ENCODE data around the gene ZNF343. TPM values are rescaled to one million over a fixed set of nuclear protein-coding genes. Genes with fewer than 3 reads are reported as not detected.
A peak's percentile ranks its signal among the peaks of the same experiment; 100 is the strongest.

Gene ZNF343
- 9.1 and 13.5 TPM in 2 replicates for total RNA-seq (2014; rRNA removed; shearing (Covaris generic); ENCODE audit: low replicate concordance)

DNA sequence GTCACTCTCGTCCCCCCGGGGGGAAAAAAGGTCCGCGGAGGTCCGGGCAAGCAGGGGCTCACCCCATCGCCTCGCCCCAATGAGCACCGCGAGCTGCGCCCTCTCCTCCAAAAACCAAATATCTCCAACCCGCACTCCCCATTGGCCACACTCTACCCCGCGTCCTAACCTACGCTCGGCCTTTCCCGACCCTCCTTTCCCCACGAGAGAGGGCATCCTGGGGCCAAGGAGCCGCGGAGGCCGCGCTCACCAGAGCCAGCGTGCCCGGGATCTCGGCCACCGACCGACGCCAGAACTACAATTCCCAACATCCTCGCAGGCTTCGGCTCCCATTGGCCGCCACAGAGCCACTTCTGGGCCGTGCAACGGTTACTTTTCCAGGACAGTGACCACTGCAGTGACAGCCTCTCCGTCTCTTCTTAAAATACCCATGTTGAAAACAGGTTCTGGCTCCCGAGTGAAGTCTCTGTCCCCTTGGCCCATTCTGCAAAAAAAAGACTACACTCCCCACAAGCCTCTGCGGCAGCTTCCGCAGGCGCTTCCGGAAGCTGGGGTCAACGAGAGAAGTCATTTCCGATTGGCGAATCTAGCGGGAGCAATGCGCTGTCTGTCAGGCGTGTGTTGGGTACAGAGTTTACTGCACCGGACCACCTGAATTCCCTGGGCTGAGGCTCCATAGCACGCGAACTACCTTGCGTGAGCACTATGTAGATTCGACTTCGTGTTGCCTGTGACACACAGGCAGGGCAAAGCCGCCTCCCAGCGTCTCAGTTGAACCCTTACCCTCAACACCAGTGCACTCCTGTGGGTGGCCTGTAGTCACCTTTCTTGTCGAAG lies at the start of gene ZNF343:
TSS of gene ZNF343 (minus strand) at position 285 of the 837 bp plus-strand sequence. CDS start 15,020 bp downstream, outside the sequence.
- Histone ChIP-seq H3K4me1 (ENCODE audit: low read length) (peaks cover 18% of the 10 kb centered on the region), H3K4me3 (ENCODE audit: low read length) (peak within 1 kb of the TSS; percentile 89), H3K27ac (ENCODE audit: low read length) (peak within 1 kb of the TSS; percentile 43; the same call in 1 of the 2 replicates), H3K79me2 (ENCODE audit: low read length) (peaks cover 25% of the 10 kb centered on the region), H3K27me3 (ENCODE audit: low read length) (no peaks in the 10 kb centered on the region), H2AFZ (ENCODE audit: low read length) (peak within 1 kb of the TSS; percentile 92), H3K4me2 (ENCODE audit: low read depth, low read length, poor library complexity, severe bottlenecking) (peak within 1 kb of the TSS; percentile 88), H3K9me2 (replicated peaks; ENCODE audit: insufficient read depth, low read length) (no peaks in the 10 kb centered on the region), H4K20me1 (ENCODE audit: insufficient read depth, low read depth, low read length) (no peaks in the 10 kb centered on the region), H3K9ac (ENCODE audit: low read length) (peak within 1 kb of the TSS; percentile 84), H3K9me3 (ENCODE audit: low read length) (no peaks in the 10 kb centered on the region), H3K36me3 (ENCODE audit: insufficient read depth, low read length) (no peaks in the 10 kb centered on the region)
- DNase-seq = peak; percentile 94

DNA sequence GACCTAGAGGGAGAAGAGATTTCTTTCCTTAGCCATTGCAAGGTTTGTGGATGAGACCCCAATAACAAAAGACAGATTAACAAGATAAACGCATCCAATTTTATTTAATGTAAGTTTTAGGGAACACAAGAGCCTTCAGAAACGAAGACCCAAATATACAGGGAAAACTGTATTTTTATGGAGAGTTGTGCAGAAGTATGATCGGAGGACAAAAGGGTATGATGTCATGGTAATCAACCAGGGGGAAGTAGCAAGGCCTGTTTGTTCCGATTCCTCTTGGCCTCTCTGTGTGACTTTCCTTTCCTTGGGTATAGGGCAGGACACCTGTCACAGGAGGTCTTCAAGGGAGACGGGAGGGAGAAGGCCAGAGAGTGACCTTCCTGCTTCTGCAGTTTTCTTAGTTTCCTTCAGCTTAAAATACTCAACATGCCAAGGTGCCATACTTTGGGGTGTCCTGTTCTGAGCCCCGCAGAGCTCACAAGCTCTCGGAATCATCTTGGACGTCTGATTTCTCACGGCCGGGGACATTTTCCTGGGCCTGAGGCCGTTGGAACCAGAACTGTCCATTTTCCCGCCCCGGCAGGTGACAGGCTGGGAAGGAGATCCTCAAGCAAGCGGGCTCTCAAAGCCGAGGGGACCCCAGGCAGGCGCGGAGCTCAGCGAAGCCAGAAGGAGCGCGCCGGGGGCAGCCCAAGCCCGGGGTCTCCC lies 49.3 kb upstream of the ZNF343 start:
- no peak overlapping the region for H3K4me3 ChIP-seq (ENCODE audit: low read length)
- no peak overlapping the region for H3K9ac ChIP-seq (ENCODE audit: low read length)
- H3K36me3 ChIP-seq (ENCODE audit: insufficient read depth, low read length) = no peaks in the 10 kb centered on the region
- H3K9me2 ChIP-seq (replicated peaks; ENCODE audit: insufficient read depth, low read length) = no peaks in the 10 kb centered on the region
- no peak overlapping the region for H3K4me2 ChIP-seq (ENCODE audit: low read depth, low read length, poor library complexity, severe bottlenecking)
- no peak overlapping the region for H3K27ac ChIP-seq (ENCODE audit: low read length)
- H3K4me1 ChIP-seq (ENCODE audit: low read length) = no peaks in the 10 kb centered on the region
- no peaks in the 10 kb centered on the region for H3K27me3 ChIP-seq (ENCODE audit: low read length)
- H3K9me3 ChIP-seq (ENCODE audit: low read length) = no peaks in the 10 kb centered on the region
- DNase-seq = no peak
- H2AFZ ChIP-seq (ENCODE audit: low read length) = no peak overlapping the region
- H4K20me1 ChIP-seq (ENCODE audit: insufficient read depth, low read depth, low read length) = no peaks in the 10 kb centered on the region
- H3K79me2 ChIP-seq (ENCODE audit: low read length) = no peaks in the 10 kb centered on the region

DNA sequence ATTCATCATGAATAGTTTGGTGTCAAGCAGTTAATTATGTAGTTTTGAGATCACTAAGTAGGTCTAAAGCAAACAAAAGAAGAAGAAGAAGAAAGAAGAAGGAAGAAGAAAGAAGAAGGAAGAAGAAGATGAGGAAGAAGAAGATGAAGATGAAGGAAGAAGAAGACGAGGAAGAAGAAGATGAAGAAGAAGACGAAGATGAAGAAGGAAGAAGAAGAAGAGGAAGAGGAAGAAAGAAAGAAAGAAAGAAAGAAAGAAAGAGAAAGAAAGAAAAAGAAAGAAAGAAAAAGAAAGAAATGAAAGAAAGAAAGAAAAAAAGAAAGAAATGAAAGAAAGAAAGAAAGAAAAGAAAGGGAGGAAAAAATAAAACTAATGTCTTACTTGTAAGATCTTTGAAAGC lies 36.9 kb upstream of the ZNF343 start:
- no peak overlapping the region for H3K9ac ChIP-seq (ENCODE audit: low read length)
- H3K27me3 ChIP-seq (ENCODE audit: low read length) = no peaks in the 10 kb centered on the region
- no peaks in the 10 kb centered on the region for H3K4me1 ChIP-seq (ENCODE audit: low read length)
- no peak overlapping the region for H2AFZ ChIP-seq (ENCODE audit: low read length)
- no peak overlapping the region for H3K27ac ChIP-seq (ENCODE audit: low read length)
- H3K9me2 ChIP-seq (replicated peaks; ENCODE audit: insufficient read depth, low read length) = no peaks in the 10 kb centered on the region
- H3K4me3 ChIP-seq (ENCODE audit: low read length) = no peak overlapping the region
- H4K20me1 ChIP-seq (ENCODE audit: insufficient read depth, low read depth, low read length) = no peaks in the 10 kb centered on the region
- H3K79me2 ChIP-seq (ENCODE audit: low read length) = no peaks in the 10 kb centered on the region
- H3K9me3 ChIP-seq (ENCODE audit: low read length) = no peaks in the 10 kb centered on the region
- DNase-seq = no peak
- no peaks in the 10 kb centered on the region for H3K36me3 ChIP-seq (ENCODE audit: insufficient read depth, low read length)
- H3K4me2 ChIP-seq (ENCODE audit: low read depth, low read length, poor library complexity, severe bottlenecking) = no peak overlapping the region

DNA sequence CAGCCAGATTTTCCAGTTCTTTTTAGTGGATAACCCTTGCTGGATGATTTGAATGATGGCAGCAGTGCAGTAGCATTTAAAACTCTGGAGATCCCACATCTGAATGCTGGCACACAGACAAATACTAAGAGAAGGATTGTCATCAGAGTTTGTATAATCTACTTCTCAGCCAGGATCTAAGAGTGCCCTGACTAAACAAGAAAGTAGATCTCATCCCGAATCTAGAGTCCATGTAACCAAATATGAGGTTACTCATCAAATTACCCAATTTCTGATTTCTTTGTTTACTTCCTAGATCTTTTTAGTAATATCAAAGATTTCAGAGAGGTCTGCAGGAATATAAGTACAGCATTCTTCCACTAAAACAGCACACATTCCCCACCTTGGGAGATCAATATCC lies 35.5 kb upstream of the ZNF343 start:
- H3K9ac ChIP-seq (ENCODE audit: low read length) = no peak overlapping the region
- DNase-seq = no peak

DNA sequence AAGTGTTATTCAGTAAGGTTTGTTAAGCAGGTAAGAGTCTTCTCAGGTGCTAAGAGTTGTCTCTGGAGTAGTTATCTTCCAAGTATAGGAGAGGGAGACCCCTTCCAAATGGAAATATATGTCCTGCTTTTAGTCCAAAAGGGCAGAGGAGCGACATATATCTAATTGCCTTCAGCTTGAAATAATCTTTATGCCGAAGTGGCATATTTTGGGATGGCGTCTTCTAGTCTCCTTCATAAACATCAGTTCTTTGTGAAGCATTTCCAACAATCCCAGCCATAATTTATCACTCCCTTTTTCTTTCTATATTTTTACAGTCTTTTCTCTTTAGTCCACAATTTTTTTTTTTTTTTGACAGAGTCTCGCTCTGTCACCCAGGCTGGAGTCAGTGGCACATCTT lies 33.6 kb upstream of the ZNF343 start:
- no peak overlapping the region for H3K4me3 ChIP-seq (ENCODE audit: low read length)
- H3K27ac ChIP-seq (ENCODE audit: low read length) = no peak overlapping the region
- no peak for DNase-seq
- no peaks in the 10 kb centered on the region for H3K9me2 ChIP-seq (replicated peaks; ENCODE audit: insufficient read depth, low read length)
- no peaks in the 10 kb centered on the region for H3K9me3 ChIP-seq (ENCODE audit: low read length)
- no peak overlapping the region for H3K9ac ChIP-seq (ENCODE audit: low read length)
- no peaks in the 10 kb centered on the region for H3K36me3 ChIP-seq (ENCODE audit: insufficient read depth, low read length)
- H4K20me1 ChIP-seq (ENCODE audit: insufficient read depth, low read depth, low read length) = no peaks in the 10 kb centered on the region
- H3K4me2 ChIP-seq (ENCODE audit: low read depth, low read length, poor library complexity, severe bottlenecking) = no peak overlapping the region
- H3K79me2 ChIP-seq (ENCODE audit: low read length) = no peaks in the 10 kb centered on the region
- no peaks in the 10 kb centered on the region for H3K4me1 ChIP-seq (ENCODE audit: low read length)
- no peaks in the 10 kb centered on the region for H3K27me3 ChIP-seq (ENCODE audit: low read length)
- no peak overlapping the region for H2AFZ ChIP-seq (ENCODE audit: low read length)

More for the DNA sequence above, 35.5 kb upstream of the ZNF343 start:
- Histone ChIP-seq H3K4me3 (ENCODE audit: low read length) (no peak overlapping the region), H3K79me2 (ENCODE audit: low read length) (no peaks in the 10 kb centered on the region), H3K4me1 (ENCODE audit: low read length) (no peaks in the 10 kb centered on the region), H3K36me3 (ENCODE audit: insufficient read depth, low read length) (no peaks in the 10 kb centered on the region), H3K4me2 (ENCODE audit: low read depth, low read length, poor library complexity, severe bottlenecking) (no peak overlapping the region), H2AFZ (ENCODE audit: low read length) (no peak overlapping the region), H4K20me1 (ENCODE audit: insufficient read depth, low read depth, low read length) (no peaks in the 10 kb centered on the region), H3K27ac (ENCODE audit: low read length) (no peak overlapping the region), H3K9me2 (replicated peaks; ENCODE audit: insufficient read depth, low read length) (no peaks in the 10 kb centered on the region), H3K27me3 (ENCODE audit: low read length) (no peaks in the 10 kb centered on the region), H3K9me3 (ENCODE audit: low read length) (no peaks in the 10 kb centered on the region)

DNA sequence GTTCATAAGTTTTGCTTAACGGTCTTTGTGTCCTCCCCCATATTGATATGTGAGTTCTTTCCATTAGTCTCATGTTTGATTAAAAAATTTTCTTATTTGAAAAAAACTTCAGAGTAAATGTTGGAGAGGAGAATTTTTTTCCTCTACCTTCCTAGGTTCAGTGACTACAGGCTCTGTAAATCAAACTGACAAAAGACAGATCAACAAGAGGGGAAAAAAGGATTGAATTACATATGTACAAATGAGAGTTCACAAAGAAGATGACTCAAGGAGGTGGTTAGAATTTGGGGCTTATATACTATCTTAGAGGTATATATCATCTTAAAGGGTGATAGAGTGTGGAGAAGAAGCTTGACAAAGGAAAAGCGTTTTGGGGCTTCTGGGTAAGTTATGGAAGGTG lies 33.2 kb upstream of the ZNF343 start:
- Histone ChIP-seq H4K20me1 (ENCODE audit: insufficient read depth, low read depth, low read length) (no peaks in the 10 kb centered on the region), H3K9ac (ENCODE audit: low read length) (no peak overlapping the region), H3K27ac (ENCODE audit: low read length) (no peak overlapping the region), H3K27me3 (ENCODE audit: low read length) (no peaks in the 10 kb centered on the region), H3K4me1 (ENCODE audit: low read length) (no peaks in the 10 kb centered on the region), H3K9me3 (ENCODE audit: low read length) (no peaks in the 10 kb centered on the region), H3K36me3 (ENCODE audit: insufficient read depth, low read length) (no peaks in the 10 kb centered on the region), H3K4me2 (ENCODE audit: low read depth, low read length, poor library complexity, severe bottlenecking) (no peak overlapping the region), H2AFZ (ENCODE audit: low read length) (no peak overlapping the region), H3K9me2 (replicated peaks; ENCODE audit: insufficient read depth, low read length) (no peaks in the 10 kb centered on the region), H3K79me2 (ENCODE audit: low read length) (no peaks in the 10 kb centered on the region), H3K4me3 (ENCODE audit: low read length) (no peak overlapping the region)
- DNase-seq = no peak

- Histone ChIP-seq H3K27me3 (ENCODE audit: low read length) (no peaks in the 10 kb centered on the region), H3K36me3 (ENCODE audit: insufficient read depth, low read length) (no peaks in the 10 kb centered on the region), H3K4me1 (ENCODE audit: low read length) (no peaks in the 10 kb centered on the region), H3K79me2 (ENCODE audit: low read length) (no peaks in the 10 kb centered on the region), H3K27ac (ENCODE audit: low read length) (no peak overlapping the region), H3K9ac (ENCODE audit: low read length) (no peak overlapping the region), H3K9me2 (replicated peaks; ENCODE audit: insufficient read depth, low read length) (no peaks in the 10 kb centered on the region), H2AFZ (ENCODE audit: low read length) (no peak overlapping the region), H3K4me2 (ENCODE audit: low read depth, low read length, poor library complexity, severe bottlenecking) (no peak overlapping the region), H3K4me3 (ENCODE audit: low read length) (no peak overlapping the region), H4K20me1 (ENCODE audit: insufficient read depth, low read depth, low read length) (no peaks in the 10 kb centered on the region), H3K9me3 (ENCODE audit: low read length) (no peaks in the 10 kb centered on the region)
- no peak for DNase-seq
These were observed 30.4 kb upstream of the ZNF343 start for GRCh38 chr20:2538931-2539720.

GRCh38 chr20:2538356-2538755 lies 29.6 kb upstream of the ZNF343 start:
- Histone ChIP-seq H3K27me3 (ENCODE audit: low read length) (no peaks in the 10 kb centered on the region), H3K79me2 (ENCODE audit: low read length) (no peaks in the 10 kb centered on the region), H3K27ac (ENCODE audit: low read length) (no peak overlapping the region), H3K4me3 (ENCODE audit: low read length) (no peak overlapping the region), H4K20me1 (ENCODE audit: insufficient read depth, low read depth, low read length) (no peaks in the 10 kb centered on the region), H3K9me2 (replicated peaks; ENCODE audit: insufficient read depth, low read length) (no peaks in the 10 kb centered on the region), H3K9ac (ENCODE audit: low read length) (no peak overlapping the region), H3K9me3 (ENCODE audit: low read length) (no peaks in the 10 kb centered on the region), H3K4me1 (ENCODE audit: low read length) (no peaks in the 10 kb centered on the region), H2AFZ (ENCODE audit: low read length) (no peak overlapping the region), H3K36me3 (ENCODE audit: insufficient read depth, low read length) (no peaks in the 10 kb centered on the region), H3K4me2 (ENCODE audit: low read depth, low read length, poor library complexity, severe bottlenecking) (no peak overlapping the region)
- no peak for DNase-seq

Data from Karpas-422 (cell line).